ENCODE measurements around the gene PHLDB1. TPM values are rescaled to one million over a fixed set of nuclear protein-coding genes. Genes with fewer than 3 reads are reported as not detected.

The PHLDB1 gene
- total RNA-seq, 1 experiment from 2014 or later, result 122 TPM

DNA sequence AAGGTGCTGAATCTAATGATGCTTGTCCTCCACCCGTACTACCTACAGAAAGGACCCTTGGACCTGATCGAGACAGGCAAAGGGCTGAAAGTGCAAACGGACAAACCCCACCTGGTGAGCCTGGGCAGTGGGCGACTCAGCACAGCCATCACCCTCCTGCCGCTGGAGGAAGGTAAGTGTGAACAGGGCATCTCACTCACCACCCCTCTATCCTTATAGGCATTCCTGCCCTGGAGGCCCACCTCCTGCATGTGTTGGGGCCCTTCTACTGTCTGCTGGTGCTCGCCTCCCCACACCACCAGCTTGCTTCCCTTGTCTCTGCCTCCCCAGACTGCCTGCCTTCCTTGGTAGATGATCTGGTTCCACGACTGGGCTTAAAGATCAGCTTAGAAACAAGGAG is 7.1 kb downstream of the PHLDB1 start:
- TF ChIP-seq EZH2 (IDR thresholded peaks at IDR 0.05; ENCODE audit: low read depth), result no peak
- TF ChIP-seq, protein P1, sequence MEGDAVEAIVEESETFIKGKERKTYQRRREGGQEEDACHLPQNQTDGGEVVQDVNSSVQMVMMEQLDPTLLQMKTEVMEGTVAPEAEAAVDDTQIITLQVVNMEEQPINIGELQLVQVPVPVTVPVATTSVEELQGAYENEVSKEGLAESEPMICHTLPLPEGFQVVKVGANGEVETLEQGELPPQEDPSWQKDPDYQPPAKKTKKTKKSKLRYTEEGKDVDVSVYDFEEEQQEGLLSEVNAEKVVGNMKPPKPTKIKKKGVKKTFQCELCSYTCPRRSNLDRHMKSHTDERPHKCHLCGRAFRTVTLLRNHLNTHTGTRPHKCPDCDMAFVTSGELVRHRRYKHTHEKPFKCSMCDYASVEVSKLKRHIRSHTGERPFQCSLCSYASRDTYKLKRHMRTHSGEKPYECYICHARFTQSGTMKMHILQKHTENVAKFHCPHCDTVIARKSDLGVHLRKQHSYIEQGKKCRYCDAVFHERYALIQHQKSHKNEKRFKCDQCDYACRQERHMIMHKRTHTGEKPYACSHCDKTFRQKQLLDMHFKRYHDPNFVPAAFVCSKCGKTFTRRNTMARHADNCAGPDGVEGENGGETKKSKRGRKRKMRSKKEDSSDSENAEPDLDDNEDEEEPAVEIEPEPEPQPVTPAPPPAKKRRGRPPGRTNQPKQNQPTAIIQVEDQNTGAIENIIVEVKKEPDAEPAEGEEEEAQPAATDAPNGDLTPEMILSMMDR (conservative IDR thresholded peaks at IDR 0.05), result no peak
- Histone ChIP-seq H4K20me1 (ENCODE audit: insufficient read depth) (no peaks in the 10 kb centered on the region), H3K27me3 (ENCODE audit: insufficient read depth, low read depth) (no peaks in the 10 kb centered on the region), H3K79me2 (ENCODE audit: low read depth) (no peaks in the 10 kb centered on the region), H3K4me2 (no peak overlapping the region), H3K9me2 (ENCODE audit: insufficient read depth) (no peaks in the 10 kb centered on the region), H3K36me3 (ENCODE audit: low read depth) (no peaks in the 10 kb centered on the region), H3K27ac (no peak overlapping the region), H3K9me3 (ENCODE audit: insufficient read depth, low read depth) (no peaks in the 10 kb centered on the region), H3K4me3 (no peak overlapping the region), H2AFZ (no peak overlapping the region), H3K4me1 (replicated peaks; ENCODE audit: insufficient read depth) (peaks cover 27% of the 10 kb centered on the region), H3F3A (ENCODE audit: insufficient read depth, low read depth) (peaks cover 4% of the 10 kb centered on the region)
- intact Hi-C loops (cut with micrococcal nuclease; ENCODE audit: unreplicated experiment), result no loop called here
- BruUV-seq (replicated peaks), result no TSS peak
- DNase-seq, result no peak
- POLR2A ChIA-PET (ENCODE audit: unreplicated experiment), result interaction anchor here (0.7 kb wide), 1 partner anchor 478 kb away, joined by 34 read pairs; no protein-coding TSS in a partner anchor
- CTCF ChIA-PET, result no interaction called here

DNA sequence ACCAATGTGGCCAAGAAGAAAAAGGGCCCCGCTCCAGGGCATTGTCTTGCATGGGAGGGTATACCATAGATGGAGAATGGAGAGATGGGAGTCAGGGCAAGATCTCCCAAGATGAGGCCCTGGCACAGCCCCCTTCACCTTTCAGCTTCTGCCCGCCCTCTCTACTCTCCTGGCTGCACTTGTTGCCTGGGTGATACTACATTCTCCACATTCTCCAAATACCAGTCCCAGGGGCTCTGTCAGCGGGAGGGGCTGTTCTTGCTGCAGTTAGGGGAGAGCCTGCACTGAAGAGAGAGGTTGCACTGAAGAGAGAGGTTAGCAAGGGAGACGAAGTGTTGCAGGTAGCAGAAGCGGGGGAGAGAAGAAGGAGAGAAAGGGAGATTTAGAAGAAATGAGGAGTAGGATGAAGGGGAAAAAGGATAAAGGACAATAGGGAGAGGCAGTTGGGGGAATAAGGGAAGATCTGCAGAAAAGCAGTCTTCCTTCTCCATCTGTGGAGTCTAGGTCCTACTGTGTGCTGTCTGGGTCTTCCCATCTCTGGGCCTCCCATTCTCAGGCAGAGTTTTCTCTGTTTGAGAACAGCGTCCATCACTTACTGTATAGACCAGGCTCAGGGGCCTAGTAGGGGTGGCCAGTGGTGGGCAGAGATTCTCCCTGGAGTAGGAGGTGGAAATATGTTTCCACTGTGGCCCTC is 8.0 kb downstream of the PHLDB1 start:
- Histone ChIP-seq H3K27me3 (ENCODE audit: insufficient read depth, low read depth) (no peaks in the 10 kb centered on the region), H3K4me2 (peak overlapping the region; percentile 28; the same call in 1 of the 2 replicates), H3K4me3 (no peak overlapping the region), H3K9me2 (ENCODE audit: insufficient read depth) (no peaks in the 10 kb centered on the region), H3K4me1 (replicated peaks; ENCODE audit: insufficient read depth) (peaks cover 33% of the 10 kb centered on the region), H3K27ac (no peak overlapping the region), H3K79me2 (ENCODE audit: low read depth) (0 out of 2 replicates have a peak, but pooled peaks cover 6% of the 10 kb centered on the region), H3K36me3 (ENCODE audit: low read depth) (no peaks in the 10 kb centered on the region), H3K9me3 (ENCODE audit: insufficient read depth, low read depth) (no peaks in the 10 kb centered on the region), H3F3A (ENCODE audit: insufficient read depth, low read depth) (peaks cover 13% of the 10 kb centered on the region), H2AFZ (no peak overlapping the region), H4K20me1 (ENCODE audit: insufficient read depth) (no peaks in the 10 kb centered on the region)
- TF ChIP-seq EZH2 (IDR thresholded peaks at IDR 0.05; ENCODE audit: low read depth), result no peak
- TF ChIP-seq, protein P1 (conservative IDR thresholded peaks at IDR 0.05), result no peak
- ChIA-PET CTCF (interaction anchor here (0.5 to 0.8 kb wide), 2 partner anchors 387 to 558 kb away, joined by 3 to 6 read pairs; no protein-coding TSS in a partner anchor), POLR2A (ENCODE audit: unreplicated experiment) (interaction anchor here (0.7 kb wide), 1 partner anchor 10 kb away, joined by 3 read pairs; no protein-coding TSS in a partner anchor)
- peak; percentile 67 to 75 for DNase-seq
- intact Hi-C loops (cut with micrococcal nuclease; ENCODE audit: unreplicated experiment), result no loop called here
- BruUV-seq (replicated peaks), result no TSS peak

DNA sequence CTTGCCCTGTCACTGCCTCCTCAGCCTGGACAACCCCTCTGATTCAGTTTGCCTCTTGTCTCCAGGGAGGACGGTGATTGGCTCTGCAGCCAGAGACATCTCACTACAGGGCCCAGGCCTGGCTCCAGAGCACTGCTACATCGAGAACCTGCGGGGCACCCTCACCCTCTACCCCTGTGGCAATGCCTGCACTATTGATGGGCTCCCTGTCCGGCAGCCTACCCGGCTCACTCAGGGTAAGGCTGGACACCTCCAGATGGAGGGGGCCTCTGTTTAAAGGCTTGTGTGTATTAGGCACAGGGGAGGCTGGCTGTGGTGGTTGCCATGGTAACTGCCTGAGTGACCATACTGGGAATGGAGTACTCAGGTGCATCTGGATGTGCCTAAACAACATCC is 8.6 kb downstream of the PHLDB1 start:
- Histone ChIP-seq H4K20me1 (ENCODE audit: insufficient read depth) (no peaks in the 10 kb centered on the region), H3K36me3 (ENCODE audit: low read depth) (no peaks in the 10 kb centered on the region), H3K9me2 (ENCODE audit: insufficient read depth) (no peaks in the 10 kb centered on the region), H3K27me3 (ENCODE audit: insufficient read depth, low read depth) (no peaks in the 10 kb centered on the region), H3K9me3 (ENCODE audit: insufficient read depth, low read depth) (no peaks in the 10 kb centered on the region), H3K79me2 (ENCODE audit: low read depth) (0 out of 2 replicates have a peak, but pooled peaks cover 6% of the 10 kb centered on the region), H3K4me2 (no peak overlapping the region), H3F3A (ENCODE audit: insufficient read depth, low read depth) (peaks cover 18% of the 10 kb centered on the region), H3K4me3 (no peak overlapping the region), H2AFZ (no peak overlapping the region), H3K27ac (no peak overlapping the region), H3K4me1 (replicated peaks; ENCODE audit: insufficient read depth) (peaks cover 33% of the 10 kb centered on the region)
- BruUV-seq (replicated peaks), result no TSS peak
- no peak for TF ChIP-seq EZH2 (IDR thresholded peaks at IDR 0.05; ENCODE audit: low read depth)
- TF ChIP-seq, protein P1 (conservative IDR thresholded peaks at IDR 0.05), result no peak
- DNase-seq, result no peak
- POLR2A ChIA-PET (ENCODE audit: unreplicated experiment), result no interaction called here
- CTCF ChIA-PET, result no interaction called here
- intact Hi-C loops (cut with micrococcal nuclease; ENCODE audit: unreplicated experiment), result no loop called here

Data from PC-9 (cell line).